ENCODE data around the gene CAND2.

Gene CAND2

DNA sequence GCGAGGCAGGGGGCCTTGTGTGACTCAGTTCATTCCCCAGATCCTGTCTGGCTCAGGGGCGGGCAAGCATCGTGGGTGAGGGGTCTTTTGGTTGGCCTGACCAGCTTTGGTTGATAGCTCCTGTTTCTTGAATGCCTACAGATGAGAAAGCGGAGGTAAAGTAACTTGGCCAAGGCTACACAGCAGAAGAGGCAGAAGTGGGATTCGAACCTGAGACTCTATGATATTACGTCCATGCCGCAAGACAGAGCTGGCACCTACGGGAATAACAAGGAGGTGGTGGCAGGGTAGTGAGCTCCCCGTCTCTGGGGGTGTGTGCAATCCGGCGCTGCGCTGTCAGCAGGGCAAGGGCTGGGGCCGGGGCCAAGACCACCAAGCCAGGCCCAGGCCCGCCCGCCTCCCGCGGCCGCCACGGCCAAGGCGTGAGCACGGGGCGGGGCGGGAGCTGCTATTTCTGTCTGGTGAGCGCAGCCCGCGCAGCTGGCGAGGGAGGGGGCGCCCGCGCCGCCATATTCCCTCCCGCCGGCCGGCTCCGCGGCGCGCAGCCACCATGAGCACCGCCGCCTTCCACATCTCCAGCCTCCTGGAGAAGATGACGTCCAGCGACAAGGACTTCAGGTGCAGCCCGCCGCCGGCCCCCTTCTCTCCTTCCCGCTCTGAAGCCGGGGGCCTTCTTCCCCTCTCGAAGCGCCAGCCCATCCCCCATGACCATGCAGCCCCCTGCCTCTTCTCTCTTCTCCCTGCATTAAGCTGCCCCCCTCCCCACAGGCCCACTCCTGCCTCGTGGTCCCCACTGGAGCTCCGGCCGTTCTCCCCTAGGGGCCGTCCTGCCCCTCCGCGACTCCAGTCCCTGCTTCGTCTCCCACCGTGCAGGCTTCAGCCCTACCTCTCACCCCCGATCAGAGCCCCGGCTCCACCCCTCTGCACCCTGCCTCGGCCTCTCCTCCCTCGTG, at the start of gene CAND2:
Gene CAND2 (plus strand): TSS at position 510 of the 953 bp plus-strand sequence. CDS start 41 bp downstream, at position 551.
- DNase-seq = peak in 5 of 6 experiments; percentile 3 to 60 (median 42)

DNA sequence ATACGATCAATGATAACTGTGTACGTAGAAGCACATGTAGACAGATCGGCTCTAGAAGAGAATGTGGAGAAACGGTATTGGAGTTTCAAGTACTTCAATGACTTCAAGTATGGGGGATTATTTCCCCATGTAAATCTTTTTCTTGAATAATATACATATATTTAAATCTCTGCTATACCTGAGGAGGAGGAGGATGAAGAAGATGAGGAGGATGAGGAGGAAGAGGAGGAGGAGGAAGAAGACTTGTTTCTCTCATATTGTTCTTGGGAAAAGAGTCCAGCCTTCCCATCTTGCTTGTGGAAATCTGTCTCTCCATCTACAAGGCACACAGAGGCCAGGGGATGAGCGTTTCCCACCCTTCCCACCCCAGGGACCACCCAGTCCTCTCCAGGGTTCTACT, 48.0 kb upstream of the CAND2 start:
- DNase-seq = no peak

GRCh38 chr3:12750223-12750622, 46.3 kb upstream of the CAND2 start:
- DNase-seq = no peak

DNA sequence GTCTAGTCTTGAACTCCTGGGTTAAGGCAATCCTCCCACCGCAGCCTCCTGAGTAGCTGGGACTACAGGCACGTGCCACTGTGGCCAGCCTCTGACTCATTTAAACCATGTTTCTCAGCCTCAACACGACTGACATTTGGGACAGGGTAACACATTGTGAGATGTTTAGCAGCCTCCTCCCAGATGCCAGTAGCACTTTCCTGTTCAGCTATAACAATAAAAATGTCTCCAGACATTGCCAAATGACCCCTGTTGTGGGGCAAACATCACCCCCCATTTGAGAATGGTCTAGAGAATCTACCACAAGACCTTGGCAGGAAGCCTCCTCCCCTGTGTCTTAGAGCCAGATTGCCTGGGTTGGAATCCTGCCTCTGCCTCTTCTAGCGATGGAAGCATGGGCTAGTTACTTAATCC, 45.8 kb upstream of the CAND2 start:
- DNase-seq = no peak

DNA sequence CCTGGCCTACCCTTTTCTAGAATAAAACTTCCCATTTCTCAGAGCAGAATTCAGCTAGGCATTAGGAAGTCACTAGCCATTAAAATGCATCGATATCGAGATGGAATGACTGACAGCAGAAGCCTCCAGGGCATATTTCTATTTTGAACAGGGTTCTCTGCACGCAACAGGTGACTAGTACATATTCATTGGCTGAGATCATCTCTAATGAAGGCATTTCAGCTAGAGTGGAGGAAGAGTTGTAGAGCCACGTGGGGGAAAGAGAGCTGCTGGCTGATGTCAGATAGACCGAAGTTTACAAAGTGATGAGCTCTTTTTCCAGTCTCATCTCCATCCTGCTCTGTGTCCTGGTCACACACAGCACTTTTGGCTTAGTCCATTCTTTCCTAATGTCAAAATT, 44.9 kb upstream of the CAND2 start:
- DNase-seq = no peak

- no peak for DNase-seq
Observed at GRCh38 chr3:12752102-12752501, 44.4 kb upstream of the CAND2 start.

GRCh38 chr3:12752809-12753208, 43.7 kb upstream of the CAND2 start:
- DNase-seq = no peak

DNA sequence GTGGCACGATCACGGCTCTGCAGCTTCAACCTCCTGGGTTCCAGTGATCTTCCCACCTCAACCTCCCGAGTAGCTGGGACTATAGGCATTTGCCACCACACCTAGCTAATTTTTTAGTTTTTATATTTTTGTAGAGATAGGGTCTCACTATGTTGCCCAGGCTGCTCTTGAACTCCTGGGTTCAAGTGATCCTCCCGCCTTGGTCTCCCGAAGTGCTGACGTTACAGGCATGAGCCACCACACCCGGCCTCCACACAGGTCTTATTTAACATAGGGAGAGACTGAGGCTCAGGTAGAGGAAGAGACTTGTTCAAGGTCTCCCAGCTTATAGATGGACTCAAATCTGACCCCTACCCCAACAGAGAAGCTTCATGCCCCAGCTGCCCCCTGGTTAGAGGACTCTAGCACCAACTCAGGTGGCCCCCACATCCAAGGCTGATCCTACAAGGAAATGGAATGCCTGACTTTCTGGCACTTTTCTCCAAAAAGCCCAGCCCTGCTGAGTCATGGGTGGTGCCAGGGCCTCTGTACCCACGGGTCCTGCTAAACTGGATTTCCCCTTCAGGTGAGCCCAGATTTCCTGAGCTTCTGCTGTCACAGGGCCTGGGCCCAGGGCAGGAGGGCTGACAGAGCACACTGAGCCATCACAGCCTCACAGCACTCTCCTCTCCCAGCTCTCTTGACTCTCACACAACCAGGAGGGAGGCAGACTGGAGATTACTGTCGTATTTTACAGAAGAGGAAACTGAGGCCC, 43.0 kb upstream of the CAND2 start:
- no peak for DNase-seq

- DNase-seq = no peak
Observed at GRCh38 chr3:12754313-12754712, 42.2 kb upstream of the CAND2 start.

- no peak for DNase-seq
Observed at GRCh38 chr3:12755754-12756153, 40.7 kb upstream of the CAND2 start.

DNA sequence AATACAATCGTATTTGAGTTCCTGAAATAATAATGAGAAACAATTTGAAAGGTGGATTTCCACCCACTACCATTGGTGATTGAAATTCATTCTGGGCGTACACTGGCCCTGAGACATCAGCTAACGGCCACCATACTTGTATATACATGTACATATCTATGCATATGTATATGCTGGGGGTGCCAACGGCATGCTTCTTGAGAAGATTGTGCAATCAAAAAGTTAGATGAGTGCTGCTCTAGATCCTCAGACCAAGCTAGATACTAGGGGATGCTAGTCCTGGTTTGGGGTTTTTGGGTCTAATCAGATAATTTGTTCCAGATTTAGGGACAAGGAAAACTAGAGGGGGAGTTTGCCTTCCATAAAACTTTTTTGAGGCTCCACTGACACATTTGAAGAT, 40.3 kb upstream of the CAND2 start:
- DNase-seq = no peak

DNA sequence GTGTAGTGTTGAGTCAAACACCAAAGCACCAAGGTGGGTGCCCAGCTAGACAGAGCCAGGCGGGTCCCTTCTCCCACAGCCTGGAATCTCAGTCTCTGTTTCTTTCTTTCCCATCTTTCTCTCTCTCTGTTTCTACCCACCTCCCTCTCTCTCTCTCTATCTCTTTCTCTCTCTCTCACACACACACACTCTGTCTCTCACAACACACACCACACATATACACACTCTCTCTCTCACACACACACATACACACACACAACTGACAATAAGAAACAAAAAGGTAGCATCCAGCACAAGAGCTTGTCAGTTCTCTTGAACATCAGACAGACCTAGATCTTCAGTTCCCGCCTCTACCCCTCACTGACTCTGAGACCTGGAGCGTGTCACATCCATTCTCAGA, 39.8 kb upstream of the CAND2 start:
- no peak for DNase-seq

GRCh38 chr3:12758025-12758781, 38.3 kb upstream of the CAND2 start:
- DNase-seq = no peak

- DNase-seq = no peak
Observed at GRCh38 chr3:12759097-12759679, 37.3 kb upstream of the CAND2 start, which contains the start of gene TMEM40. Gene TMEM40, minus strand, starts transcription at chr3:12759259. Its CDS starts 9,427 bp downstream, at chr3:12749832.

GRCh38 chr3:12759693-12760565, 36.6 kb upstream of the CAND2 start:
- no peak for DNase-seq

DNA sequence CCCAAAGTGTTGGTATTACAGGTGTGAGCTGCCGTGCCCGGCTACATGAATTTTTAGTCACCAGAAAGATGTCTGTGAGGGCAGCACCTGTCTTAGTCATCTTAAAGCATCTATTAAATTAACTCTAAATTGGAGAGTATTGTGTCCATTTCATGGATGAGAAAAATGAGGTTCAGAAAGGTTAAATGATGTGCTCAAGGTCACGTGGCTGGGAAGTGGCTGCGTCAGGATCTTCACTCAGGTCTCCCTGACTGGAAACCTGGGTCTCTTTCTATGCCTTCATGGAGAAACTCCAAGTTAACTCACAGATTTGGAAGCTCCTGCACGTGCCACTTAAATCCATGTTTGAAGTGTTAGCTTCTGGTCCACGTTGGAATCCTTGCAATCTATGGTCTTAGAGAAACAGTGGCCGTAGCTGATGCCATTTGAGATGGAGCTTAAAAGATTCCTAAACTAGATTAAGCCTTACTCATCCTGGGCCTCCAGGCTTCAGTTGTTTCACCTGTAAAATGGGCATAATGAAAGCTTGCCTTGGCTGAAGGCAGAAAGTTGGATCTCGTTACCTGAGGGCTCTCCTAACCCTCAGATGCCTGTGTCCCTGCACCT, 32.2 kb upstream of the CAND2 start:
- no peak for DNase-seq

DNA sequence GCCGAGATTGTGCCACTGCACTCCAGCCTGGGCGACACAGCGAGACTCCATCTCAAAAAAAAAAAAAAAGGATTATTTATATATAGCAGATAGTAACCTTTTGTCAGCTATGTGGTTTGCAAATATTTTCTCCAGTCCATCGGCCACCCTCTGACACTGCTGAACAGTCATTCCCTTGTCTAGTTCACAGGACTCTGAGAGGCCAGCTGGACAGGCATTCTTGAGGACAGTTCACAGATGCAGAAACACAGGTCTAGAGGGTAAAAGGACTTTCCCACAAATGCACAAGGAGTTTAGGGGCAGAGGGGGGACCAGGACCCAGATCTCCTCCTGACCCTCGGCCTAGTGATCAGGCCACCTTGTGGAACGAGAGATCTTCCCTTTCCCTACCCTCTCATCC, 29.9 kb upstream of the CAND2 start:
- DNase-seq = no peak

GRCh38 chr3:12768579-12769527, 27.6 kb upstream of the CAND2 start:
- no peak for DNase-seq

DNA sequence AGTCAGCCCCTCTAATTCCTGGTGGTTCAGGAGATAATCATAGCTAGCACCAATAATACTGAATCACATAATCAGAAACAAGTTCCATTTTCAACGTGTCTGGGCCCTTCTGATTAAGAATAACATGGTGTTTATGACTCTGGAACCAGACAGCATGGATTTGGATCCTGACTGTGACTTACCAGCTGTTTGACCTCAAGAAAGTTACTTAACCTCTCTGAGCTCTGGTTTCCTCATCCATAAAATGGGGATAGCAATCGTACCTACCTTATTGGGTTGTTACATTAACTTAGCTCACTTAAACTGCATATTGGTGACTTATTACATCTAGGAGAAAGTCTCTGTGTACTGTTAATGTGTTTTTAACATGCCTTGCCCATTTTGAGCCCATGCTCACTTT, 26.7 kb upstream of the CAND2 start:
- no peak for DNase-seq

GRCh38 chr3:12771236-12771635, 25.2 kb upstream of the CAND2 start:
- DNase-seq = no peak
